CD4-positive, alpha-beta T cell treated with Interleukin-17A for 4 hours (primary cell): ENCODE results near the gene CFAP54.
"Not testable (repeated sequence)": the region's sequence is repeated elsewhere in the genome, so short reads cannot be mapped to it uniquely, and the experiment has no call there.

Experiments used
- DNase-seq: peaks from one replicate; pipeline ENCODE4 v3.0.0-alpha.2; 2020; ENCODE audit warnings: mixed read lengths

The CFAP54 gene

GRCh38 chr12:96623656-96624217 is 134.4 kb downstream of the CFAP54 start:
- DNase-seq, result no peak

GRCh38 chr12:96635844-96636243 is 146.5 kb downstream of the CFAP54 start:
- no peak for DNase-seq

DNA sequence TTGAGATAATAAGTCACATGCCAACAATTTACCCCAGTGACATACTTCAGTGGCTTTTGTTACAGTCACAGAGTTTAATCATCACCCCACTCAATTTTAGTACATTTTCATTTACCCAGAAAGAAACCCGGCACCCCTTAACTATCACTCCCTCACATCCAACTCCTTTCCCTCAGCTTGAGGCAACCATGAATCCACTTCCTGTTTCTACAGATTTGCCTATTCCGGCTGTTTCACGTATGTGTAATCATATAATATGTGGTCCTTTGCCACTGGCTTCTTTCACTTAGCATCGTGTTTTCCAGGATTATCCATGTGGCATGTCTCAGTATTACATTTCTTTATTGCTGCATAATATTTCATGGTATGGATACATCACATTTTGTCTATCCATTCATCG is 147.5 kb downstream of the CFAP54 start:
- no peak for DNase-seq

- no peak for DNase-seq
Observed at GRCh38 chr12:96648923-96649322, 159.5 kb downstream of the CFAP54 start.

- DNase-seq, result no peak
Observed at GRCh38 chr12:96652870-96653269, 163.5 kb downstream of the CFAP54 start.

DNA sequence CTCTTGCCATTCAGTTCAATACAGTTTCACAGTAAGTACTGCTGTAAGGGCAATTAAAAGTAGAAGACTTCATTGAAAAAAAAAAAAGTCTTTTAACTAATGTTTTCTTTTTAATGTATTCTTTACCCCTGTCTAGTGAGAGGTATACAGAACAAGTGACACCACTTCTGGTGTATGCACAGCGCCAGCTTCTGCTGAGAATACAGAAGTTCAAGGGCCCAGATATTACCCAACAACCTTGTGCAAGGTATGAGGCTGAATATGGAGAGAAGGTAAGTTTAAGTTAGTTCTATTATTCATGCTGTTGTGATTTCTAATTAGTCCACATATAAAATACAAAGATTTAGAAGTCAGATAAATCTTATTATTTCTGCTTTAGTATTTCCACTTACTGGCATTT is 168.7 kb downstream of the CFAP54 start:
- DNase-seq, result no peak

DNA sequence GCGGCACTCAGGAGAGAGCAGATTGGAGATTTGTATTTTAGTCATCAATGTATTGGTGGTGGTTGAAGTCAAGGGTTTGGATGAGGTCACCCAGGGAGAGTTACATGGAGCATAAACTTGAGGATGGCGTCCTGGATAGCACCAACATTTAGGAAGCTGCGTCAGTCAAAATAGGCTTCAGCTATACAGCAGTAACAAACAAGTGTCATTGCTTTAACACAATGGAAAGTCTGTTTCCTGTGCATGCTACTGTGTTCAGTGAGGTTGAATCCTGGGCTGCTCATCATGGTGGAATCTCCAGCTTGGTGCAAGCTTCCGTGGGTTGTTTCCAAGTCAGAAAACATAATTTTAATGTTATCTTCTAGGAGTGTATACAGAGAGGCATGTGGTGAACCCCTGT is 180.4 kb downstream of the CFAP54 start:
- DNase-seq, result no peak

- DNase-seq, result no peak
Observed at GRCh38 chr12:96670334-96670899, 181.0 kb downstream of the CFAP54 start.

- DNase-seq, result not testable (repeated sequence)
Observed at GRCh38 chr12:96675519-96675918, 186.1 kb downstream of the CFAP54 start.

GRCh38 chr12:96677363-96677762 is 188.0 kb downstream of the CFAP54 start:
- DNase-seq, result no peak

DNA sequence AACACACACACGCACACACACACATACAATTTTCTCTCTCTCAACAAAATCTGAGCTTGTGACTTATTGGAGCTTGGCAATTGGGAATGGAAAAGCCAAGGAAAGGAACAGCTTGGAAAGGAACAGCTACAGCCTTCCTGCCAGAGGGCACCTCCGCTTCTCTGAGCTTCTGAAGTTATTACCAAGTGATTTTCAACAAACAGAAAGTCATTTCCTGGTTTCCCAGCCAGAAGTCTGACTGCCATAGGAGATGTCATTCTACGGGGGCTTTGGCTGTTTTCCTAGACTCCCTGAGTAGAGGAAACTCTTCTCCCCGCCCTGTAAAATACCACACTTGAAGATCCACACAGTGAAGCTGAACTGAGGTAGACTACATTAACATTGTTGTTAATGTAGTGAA is 198.3 kb downstream of the CFAP54 start:
- DNase-seq, result no peak

- DNase-seq, result no peak
Observed at GRCh38 chr12:96698521-96698920, 209.1 kb downstream of the CFAP54 start.

- DNase-seq, result no peak
Observed at GRCh38 chr12:96698965-96699364, 209.6 kb downstream of the CFAP54 start.

DNA sequence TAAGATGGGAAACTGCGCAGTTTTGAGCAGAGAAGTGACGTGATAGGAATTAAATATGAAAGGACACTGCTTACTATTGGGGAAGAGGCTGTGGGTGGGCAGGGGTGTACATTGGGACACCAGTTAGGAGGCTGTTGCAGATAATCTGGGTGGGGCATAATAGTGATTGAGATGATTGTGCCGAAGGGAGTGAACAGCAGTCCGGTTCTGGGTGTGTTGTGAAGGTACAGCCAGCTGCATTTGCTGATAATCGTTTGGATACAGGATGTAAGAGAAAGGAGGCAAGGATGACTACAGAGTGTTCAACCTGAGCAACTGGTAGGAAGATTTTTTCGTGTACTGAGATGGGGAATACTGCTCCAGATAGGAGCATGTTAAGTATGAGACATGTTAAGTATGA is 212.5 kb downstream of the CFAP54 start:
- DNase-seq, result no peak

- DNase-seq, result no peak
Observed at GRCh38 chr12:96710127-96710745, 220.9 kb downstream of the CFAP54 start.

GRCh38 chr12:96711364-96711763 is 222.0 kb downstream of the CFAP54 start:
- no peak for DNase-seq

- DNase-seq, result no peak
Observed at GRCh38 chr12:96714199-96714598, 224.8 kb downstream of the CFAP54 start.

- peak; percentile 10 for DNase-seq
Observed at GRCh38 chr12:96719660-96720362, 230.4 kb downstream of the CFAP54 start.

- DNase-seq, result peak; percentile 19
Observed at GRCh38 chr12:96720363-96720705, 231.0 kb downstream of the CFAP54 start.

DNA sequence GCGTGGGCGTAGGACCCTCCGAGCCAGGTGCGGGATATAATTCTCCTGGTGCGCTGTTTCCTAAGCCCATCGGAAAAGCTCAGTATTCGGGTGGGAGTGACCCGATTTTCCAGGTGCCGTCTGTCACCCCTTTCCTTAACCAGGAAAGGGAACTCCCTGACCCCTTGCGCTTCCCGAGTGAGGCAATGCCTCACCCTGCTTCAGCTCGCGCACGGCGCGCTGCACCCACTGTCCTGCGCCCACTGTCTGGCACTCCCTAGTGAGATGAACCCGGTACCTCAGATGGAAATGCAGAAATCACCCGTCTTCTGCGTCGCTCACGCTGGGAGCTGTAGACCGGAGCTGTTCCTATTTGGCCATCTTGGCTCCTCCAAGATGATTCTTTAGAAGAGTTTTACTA is 240.1 kb downstream of the CFAP54 start:
- DNase-seq, result not testable (repeated sequence)

DNA sequence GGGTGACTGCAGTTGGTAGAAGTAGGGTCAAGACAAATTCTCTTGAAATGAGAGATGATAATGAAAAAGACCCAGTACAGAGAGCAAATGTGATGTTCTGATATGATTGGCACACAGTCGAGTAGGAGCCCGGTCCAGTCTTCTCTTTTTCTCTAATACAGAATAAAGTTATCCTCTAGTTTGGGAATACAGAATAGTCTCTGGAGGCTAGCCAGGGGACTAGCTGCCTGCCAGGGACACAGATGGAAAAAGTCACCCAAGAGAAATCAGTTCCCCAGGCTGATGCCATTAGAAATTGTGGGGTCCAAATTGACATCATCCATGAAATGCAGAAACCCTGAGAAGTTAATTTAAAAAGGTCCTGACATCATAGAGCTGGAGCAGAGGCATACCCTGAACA is 240.5 kb downstream of the CFAP54 start:
- no peak for DNase-seq

- no peak for DNase-seq
Observed at GRCh38 chr12:96743606-96744005, 254.2 kb downstream of the CFAP54 start.

DNA sequence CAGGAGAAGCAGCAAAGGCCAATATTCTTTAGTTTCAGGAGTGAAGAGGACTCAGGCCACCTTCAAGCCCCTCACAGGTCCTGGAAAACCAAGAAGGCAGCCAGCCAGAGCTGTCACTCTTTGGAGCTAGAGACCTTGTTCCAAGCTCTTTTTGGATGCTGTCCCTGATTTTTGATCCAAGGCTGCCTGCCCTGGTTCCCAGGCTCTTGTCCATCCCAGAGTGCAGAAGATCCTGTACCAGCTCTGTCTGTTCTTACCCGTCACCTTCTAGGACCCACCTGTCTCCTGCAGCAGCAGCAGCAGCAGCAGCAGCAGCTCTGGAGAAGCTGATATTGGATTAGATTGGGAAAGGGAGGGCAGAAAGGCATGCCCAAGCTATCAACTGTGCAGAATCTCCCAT is 260.6 kb downstream of the CFAP54 start:
- DNase-seq, result no peak

GRCh38 chr12:96751626-96752025 is 262.2 kb downstream of the CFAP54 start:
- no peak for DNase-seq
